ENCODE measurements around the gene ART5.

Gene ART5

GRCh38 chr11:3642071-3642951 lies 519 bp upstream of the ART5 start:
- TF ChIP-seq CTCF (IDR thresholded peaks at IDR 0.05; ENCODE audit: low read depth, low read length, missing control alignments): no peak
- H3K4me3 ChIP-seq (ENCODE audit: low read depth, low read length): peak overlapping the region; percentile 53
- in situ Hi-C loops (cut with HindIII; ENCODE audit: low sequenced_read_pairs): no loop called here
- peak; percentile 38 for DNase-seq (ENCODE audit: low read depth)

GRCh38 chr11:3641191-3641590 lies 601 bp downstream of the ART5 start:
- H3K4me3 ChIP-seq (ENCODE audit: low read depth, low read length): no peak overlapping the region
- DNase-seq (ENCODE audit: low read depth): no peak
- in situ Hi-C loops (cut with HindIII; ENCODE audit: low sequenced_read_pairs): no loop called here
- no peak for TF ChIP-seq CTCF (IDR thresholded peaks at IDR 0.05; ENCODE audit: low read depth, low read length, missing control alignments)

GRCh38 chr11:3639841-3640240 lies 2.0 kb downstream of the ART5 start:
- no peak for DNase-seq (ENCODE audit: low read depth)
- no peak for TF ChIP-seq CTCF (IDR thresholded peaks at IDR 0.05; ENCODE audit: low read depth, low read length, missing control alignments)
- H3K4me3 ChIP-seq (ENCODE audit: low read depth, low read length): no peak overlapping the region
- in situ Hi-C loops (cut with HindIII; ENCODE audit: low sequenced_read_pairs): no loop called here

GRCh38 chr11:3638513-3638912 lies 3.3 kb downstream of the ART5 start:
- DNase-seq (ENCODE audit: low read depth): no peak
- H3K4me3 ChIP-seq (ENCODE audit: low read depth, low read length): no peak overlapping the region
- no peak for TF ChIP-seq CTCF (IDR thresholded peaks at IDR 0.05; ENCODE audit: low read depth, low read length, missing control alignments)
- in situ Hi-C loops (cut with HindIII; ENCODE audit: low sequenced_read_pairs): no loop called here

GRCh38 chr11:3637201-3637600 lies 4.6 kb downstream of the ART5 start:
- in situ Hi-C loops (cut with HindIII; ENCODE audit: low sequenced_read_pairs): no loop called here
- H3K4me3 ChIP-seq (ENCODE audit: low read depth, low read length): no peak overlapping the region
- no peak for DNase-seq (ENCODE audit: low read depth)
- TF ChIP-seq CTCF (IDR thresholded peaks at IDR 0.05; ENCODE audit: low read depth, low read length, missing control alignments): no peak

- no peak for DNase-seq (ENCODE audit: low read depth)
- H3K4me3 ChIP-seq (ENCODE audit: low read depth, low read length): no peak overlapping the region
- no peak for TF ChIP-seq CTCF (IDR thresholded peaks at IDR 0.05; ENCODE audit: low read depth, low read length, missing control alignments)
- in situ Hi-C loops (cut with HindIII; ENCODE audit: low sequenced_read_pairs): no loop called here
Measured at GRCh38 chr11:3635641-3636375, 6.0 kb downstream of the ART5 start.

All from astrocyte of the cerebellum (primary cell).